ENCODE data around the gene PTPRT.

GRCh38 chr20:42915081-42915480 is 274.6 kb downstream of the PTPRT start:
- TF ChIP-seq CTCF (IDR thresholded peaks at IDR 0.05) (no peak), MAX (IDR thresholded peaks at IDR 0.05) (no peak)

All from A549 (cell line).